CD8-positive, alpha-beta memory T cell (primary cell): ENCODE results near the gene TRABD. TPM values are rescaled to one million over a fixed set of nuclear protein-coding genes. Genes with fewer than 3 reads are reported as not detected.

Source experiments
- CTCF ChIA-PET: fragments of 350-600 bp; sonication (Branson Sonifier 250); formaldehyde crosslinking; loops from one replicate; lab custom pipeline; 2021; ENCODE audit warnings: antibody characterized with exemption; lab: Charles Lee
- POLR2A ChIA-PET: fragments of 350-600 bp; sonication (Branson Sonifier 250); formaldehyde crosslinking; loops from one replicate; lab custom pipeline; 2021; ENCODE audit warnings: antibody characterized with exemption; lab: Charles Lee
- DNase-seq, 5 donors: peaks; one replicate each; pipeline versions ENCODE4 v3.0.0 to v3.0.0-alpha.2; 2020 to 2022; ENCODE audit warnings: mixed read lengths in 1 of 5
- H3K27ac ChIP-seq: one replicate; pipeline ENCODE4 v1.7.0; 2013; ENCODE audit warnings: low read depth, mild to moderate bottlenecking, low read length, moderate library complexity
- H3K27me3 ChIP-seq: 2 replicates; pipeline ENCODE4 v1.7.0; 2013; ENCODE audit warnings: low read length, mild to moderate bottlenecking; ENCODE audit not compliant: insufficient read depth, poor library complexity, severe bottlenecking
- H3K36me3 ChIP-seq: 2 replicates; pipeline ENCODE4 v1.7.0; 2013; ENCODE audit warnings: mild to moderate bottlenecking, low read length, moderate library complexity; ENCODE audit not compliant: insufficient read depth
- H3K4me1 ChIP-seq: 2 replicates; pipeline ENCODE4 v1.7.0; 2013; ENCODE audit warnings: mild to moderate bottlenecking, low read length, moderate library complexity; ENCODE audit not compliant: insufficient read depth
- H3K4me3 ChIP-seq: 2 replicates; pipeline ENCODE4 v1.7.0; 2013; ENCODE audit warnings: mild to moderate bottlenecking, low read length
- H3K9me3 ChIP-seq: 2 replicates; pipeline ENCODE4 v1.7.0; 2013; ENCODE audit warnings: mild to moderate bottlenecking, low read length
- H3K27ac Mint-ChIP-seq, 8 donors: one replicate each; pipeline ENCODE4 v1.8.0; 2020 to 2021; ENCODE audit warnings: mixed read lengths in 8 of 8, mild to moderate bottlenecking in 6 of 8, inconsistent platforms in 3 of 8, moderate library complexity in 3 of 8
- H3K27me3 Mint-ChIP-seq, 2 donors: one replicate each; pipeline ENCODE4 v1.8.0; 2020 to 2021; ENCODE audit warnings: mixed read lengths in 2 of 2, mild to moderate bottlenecking in 1 of 2, moderate library complexity in 1 of 2
- H3K36me3 Mint-ChIP-seq, 3 donors: one replicate each; pipeline ENCODE4 v1.8.0; 2020 to 2021; ENCODE audit warnings: mixed read lengths in 3 of 3, inconsistent platforms in 1 of 3, mild to moderate bottlenecking in 1 of 3
- H3K4me1 Mint-ChIP-seq, 3 donors: one replicate each; pipeline ENCODE4 v1.8.0; 2020 to 2021; ENCODE audit warnings: mixed read lengths in 3 of 3, inconsistent platforms in 1 of 3, mild to moderate bottlenecking in 1 of 3
- H3K4me3 Mint-ChIP-seq, 7 donors: one replicate each; pipeline ENCODE4 v1.8.0; 2020 to 2021; ENCODE audit warnings: mixed read lengths in 7 of 7, mild to moderate bottlenecking in 6 of 7, moderate library complexity in 4 of 7, inconsistent platforms in 2 of 7
- H3K9me3 Mint-ChIP-seq, 5 donors: one replicate each; pipeline ENCODE4 v1.8.0; 2020 to 2022; ENCODE audit warnings: mixed read lengths in 5 of 5, mild to moderate bottlenecking in 3 of 5, moderate library complexity in 2 of 5, inconsistent platforms in 1 of 5
- polyA plus RNA-seq: library from polyadenylated mRNA; unstranded; fragments of 300-500 nt; fragmentation: Illumina TruSeq; gene quantifications from one replicate; pipeline ENCODE4 v1.2.3, GENCODE V29; 2021
- total RNA-seq, 2 experiments: library from RNA; stranded (reverse); gene quantifications; one replicate each; pipeline ENCODE4 v1.2.3, GENCODE V29; 2021

Gene TRABD
- total and polyA plus RNA-seq, 3 experiments from 2014 or later, result 49.0 to 102 (median 96.2) TPM

- Histone ChIP-seq H3K36me3 (peaks cover 13% of the 10 kb centered on the region), H3K9me3 (no peaks in the 10 kb centered on the region), H3K27ac (peak overlapping the region; percentile 24), H3K4me3 (no peak overlapping the region), H3K27me3 (no peaks in the 10 kb centered on the region), H3K4me1 (peaks cover 59% of the 10 kb centered on the region)
- ChIA-PET POLR2A (interaction anchor here (0.9 to 1.1 kb wide), 2 partner anchors 56 to 280 kb away, joined by 3 to 4 read pairs; no protein-coding TSS in a partner anchor), CTCF (interaction anchor here (0.8 to 1.0 kb wide), 2 partner anchors 251 to 374 kb away, joined by 3 to 4 read pairs; no protein-coding TSS in a partner anchor)
- DNase-seq, result no peak
- H3K4me3 Mint-ChIP-seq, result peak overlapping the region; percentile 29 to 88 (median 55)
- H3K9me3 Mint-ChIP-seq, result no peaks in the 10 kb centered on the region
- H3K36me3 Mint-ChIP-seq, result peaks cover 0 to 27% (median 5%) of the 10 kb centered on the region in 3 donors
- peaks cover 0 to 1% of the 10 kb centered on the region in 2 donors for H3K27me3 Mint-ChIP-seq
- peak overlapping the region in 6 of 8 donors; percentile 34 to 97 (median 76) for H3K27ac Mint-ChIP-seq
- H3K4me1 Mint-ChIP-seq, result peaks cover 34 to 64% (median 37%) of the 10 kb centered on the region in 3 donors
Observed at GRCh38 chr22:50246242-50247175, 60.8 kb downstream of the TRABD start.

DNA sequence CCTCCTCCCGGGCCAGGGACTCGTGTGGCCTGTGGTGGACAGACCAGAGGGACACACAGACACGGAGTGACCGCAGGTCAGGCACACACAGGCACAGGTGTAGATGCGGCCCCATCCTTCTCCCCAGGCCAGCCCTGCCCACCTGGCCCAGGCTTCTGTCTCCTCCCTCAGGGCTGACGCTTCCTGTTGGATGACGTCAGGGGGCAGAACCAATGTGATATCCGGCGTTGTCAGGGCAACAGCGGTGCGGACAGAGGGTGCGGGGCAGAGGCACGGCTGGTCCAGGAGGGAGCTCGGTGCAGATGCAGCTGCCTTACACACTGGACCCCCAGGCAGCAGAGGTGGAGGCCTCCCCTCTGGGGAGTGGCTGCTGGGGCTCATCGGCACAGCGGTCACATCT lies 62.0 kb downstream of the TRABD start:
- H3K27me3 Mint-ChIP-seq, result peaks cover 0 to 1% of the 10 kb centered on the region in 2 donors
- peaks cover 13% of the 10 kb centered on the region for H3K36me3 ChIP-seq
- peak overlapping the region; percentile 19 to 88 (median 57) for H3K4me3 Mint-ChIP-seq
- no peak overlapping the region for H3K4me3 ChIP-seq
- POLR2A ChIA-PET, result interaction anchor here (0.6 kb wide), 1 partner anchor 105 kb away, joined by 3 read pairs; no protein-coding TSS in a partner anchor
- DNase-seq, result peak in 3 of 5 donors; percentile 58 to 85 (median 66)
- peak overlapping the region; percentile 31 for H3K27ac ChIP-seq
- H3K4me1 ChIP-seq, result peaks cover 50% of the 10 kb centered on the region
- no peaks in the 10 kb centered on the region for H3K9me3 Mint-ChIP-seq
- no peaks in the 10 kb centered on the region for H3K9me3 ChIP-seq
- CTCF ChIA-PET, result no interaction called here
- peaks cover 24 to 59% (median 25%) of the 10 kb centered on the region in 3 donors for H3K4me1 Mint-ChIP-seq
- H3K36me3 Mint-ChIP-seq, result peaks cover 0 to 22% (median 5%) of the 10 kb centered on the region in 3 donors
- peak overlapping the region in 7 of 8 donors; percentile 52 to 97 (median 89) for H3K27ac Mint-ChIP-seq
- H3K27me3 ChIP-seq, result no peaks in the 10 kb centered on the region

DNA sequence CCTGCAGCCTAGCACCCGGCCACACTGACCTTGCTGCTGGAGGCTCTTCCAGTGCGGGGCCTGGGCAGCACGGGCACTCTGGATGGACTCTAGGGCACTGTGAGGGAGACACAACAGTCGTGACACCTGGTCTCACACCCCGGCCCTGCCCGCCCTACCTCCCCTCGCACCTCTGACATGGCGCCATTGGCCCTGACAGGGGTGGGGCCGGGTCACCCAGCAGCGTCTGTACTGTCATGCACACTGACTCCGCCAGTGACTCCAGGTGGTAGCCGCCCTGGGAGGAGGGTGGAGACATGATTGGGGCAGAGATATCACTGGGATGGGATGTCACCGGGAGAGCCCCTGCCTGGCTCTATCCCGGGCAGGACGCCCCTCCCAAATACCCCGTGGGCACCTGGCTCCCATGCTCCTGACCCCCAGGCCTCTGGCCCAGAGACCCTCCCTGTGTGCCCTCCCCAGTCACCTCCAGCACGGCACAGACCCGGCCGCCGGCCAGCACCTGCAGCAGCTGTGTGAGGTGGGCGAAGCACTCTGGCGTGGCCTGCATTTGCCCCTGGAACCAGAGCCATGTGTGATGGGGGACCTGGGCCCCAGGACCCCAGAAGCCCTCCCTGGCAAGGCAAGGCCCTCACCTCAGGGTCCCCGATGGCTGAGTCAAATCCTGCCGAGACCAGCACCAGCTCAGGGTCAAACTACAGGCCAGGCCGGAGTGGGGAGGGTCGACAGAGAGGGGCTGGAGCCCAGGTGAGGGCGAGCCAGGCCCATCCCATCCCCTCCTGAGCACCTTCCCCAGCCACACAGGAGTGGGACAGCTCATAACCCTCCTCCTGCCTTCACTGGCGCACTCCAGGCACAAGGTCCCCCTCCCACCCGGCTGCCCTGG lies 62.7 kb downstream of the TRABD start:
- Histone ChIP-seq H3K4me1 (peaks cover 43% of the 10 kb centered on the region), H3K4me3 (no peak overlapping the region), H3K27me3 (no peaks in the 10 kb centered on the region), H3K27ac (peak overlapping the region; percentile 31), H3K36me3 (peaks cover 13% of the 10 kb centered on the region), H3K9me3 (no peaks in the 10 kb centered on the region)
- H3K4me3 Mint-ChIP-seq, result peak overlapping the region in 6 of 7 donors; percentile 32 to 88 (median 62)
- ChIA-PET CTCF (no interaction called here), POLR2A (no interaction called here)
- peaks cover 0 to 1% of the 10 kb centered on the region in 2 donors for H3K27me3 Mint-ChIP-seq
- peaks cover 21 to 56% (median 22%) of the 10 kb centered on the region in 3 donors for H3K4me1 Mint-ChIP-seq
- peaks cover 0 to 22% (median 5%) of the 10 kb centered on the region in 3 donors for H3K36me3 Mint-ChIP-seq
- DNase-seq, result no peak
- no peaks in the 10 kb centered on the region for H3K9me3 Mint-ChIP-seq
- peak overlapping the region in 6 of 8 donors; percentile 79 to 97 (median 90) for H3K27ac Mint-ChIP-seq

Other genes with a start within 250 kb of the TRABD start
- 100 to 1,000 TPM; 202 to 227 TPM for gene PIM3, start 225.1 kb upstream of the TRABD start, total RNA-seq
- gene PIM3, start 225.1 kb upstream of the TRABD start, polyA plus RNA-seq, result 39.3 TPM
- under 1 TPM; 0.20 to 0.29 TPM for gene IL17REL, start 173.1 kb upstream of the TRABD start, total RNA-seq
- gene IL17REL, start 173.1 kb upstream of the TRABD start, polyA plus RNA-seq, result not detected
- gene TTLL8, start 127.6 kb upstream of the TRABD start, total RNA-seq, result not detected
- not detected for gene TTLL8, start 127.6 kb upstream of the TRABD start, polyA plus RNA-seq
- gene MLC1, start 100.5 kb upstream of the TRABD start, total RNA-seq, result under 1 TPM; 0.35 to 0.47 TPM
- gene MLC1, start 100.5 kb upstream of the TRABD start, polyA plus RNA-seq, result 1.7 TPM
- not detected for gene MOV10L1, start 95.9 kb upstream of the TRABD start, total RNA-seq
- not detected for gene MOV10L1, start 95.9 kb upstream of the TRABD start, polyA plus RNA-seq
- gene PANX2, start 15.2 kb upstream of the TRABD start, total RNA-seq, result 1 to 10 TPM; 1.7 to 1.8 TPM
- not detected for gene PANX2, start 15.2 kb upstream of the TRABD start, polyA plus RNA-seq
- 10 to 100 TPM; 22.3 to 25.9 TPM for gene SELENOO, start 15.1 kb downstream of the TRABD start, total RNA-seq
- gene SELENOO, start 15.1 kb downstream of the TRABD start, polyA plus RNA-seq, result 6.1 TPM
- gene TUBGCP6, start 59.1 kb downstream of the TRABD start, total RNA-seq, result 10 to 100 TPM; 51.4 to 52.2 TPM
- 18.6 TPM for gene TUBGCP6, start 59.1 kb downstream of the TRABD start, polyA plus RNA-seq
- gene HDAC10, start 65.4 kb downstream of the TRABD start, total RNA-seq, result 10 to 100 TPM; 42.5 to 44.7 TPM
- gene HDAC10, start 65.4 kb downstream of the TRABD start, polyA plus RNA-seq, result 7.5 TPM
- 1 to 10 TPM; 9.3 to 9.7 TPM for gene MAPK12, start 75.8 kb downstream of the TRABD start, total RNA-seq
- 0.03 TPM for gene MAPK12, start 75.8 kb downstream of the TRABD start, polyA plus RNA-seq
- 10 to 100 TPM; 12.8 to 13.2 TPM for gene MAPK11, start 84.5 kb downstream of the TRABD start, total RNA-seq
- 0.28 TPM for gene MAPK11, start 84.5 kb downstream of the TRABD start, polyA plus RNA-seq
- gene PLXNB2, start 121.7 kb downstream of the TRABD start, total RNA-seq, result 10 to 100 TPM; 13.4 to 14.4 TPM
- gene PLXNB2, start 121.7 kb downstream of the TRABD start, polyA plus RNA-seq, result 0.17 TPM
- 1 to 10 TPM; 3.9 to 4.3 TPM for gene DENND6B, start 141.1 kb downstream of the TRABD start, total RNA-seq
- gene DENND6B, start 141.1 kb downstream of the TRABD start, polyA plus RNA-seq, result 0.67 TPM
- 10 to 100 TPM; 49.7 to 55.9 TPM for gene PPP6R2, start 157.4 kb downstream of the TRABD start, total RNA-seq
- gene PPP6R2, start 157.4 kb downstream of the TRABD start, polyA plus RNA-seq, result 34.2 TPM